Measurements from ENCODE around the gene CSNK2A3. TPM values are rescaled to one million over a fixed set of nuclear protein-coding genes. Genes with fewer than 3 reads are reported as not detected.

The CSNK2A3 gene
- total RNA-seq, 1 donor from 2014 or later = 17.4 TPM

GRCh38 chr11:11349106-11349825 lies 3.8 kb downstream of the CSNK2A3 start:
- H3K9me3 Mint-ChIP-seq (ENCODE audit: unreplicated experiment) = peaks cover 9% of the 10 kb centered on the region
- TF ChIP-seq CTCF (IDR thresholded peaks at IDR 0.05; ENCODE audit: partially characterized antibody, unreplicated experiment) = no peak
- no peaks in the 10 kb centered on the region for H3K4me1 Mint-ChIP-seq (ENCODE audit: low read depth, unreplicated experiment)
- no peak overlapping the region for H3K27ac Mint-ChIP-seq (ENCODE audit: unreplicated experiment)
- no peak for DNase-seq
- H3K27me3 Mint-ChIP-seq (ENCODE audit: unreplicated experiment) = no peaks in the 10 kb centered on the region
- H3K4me3 Mint-ChIP-seq (ENCODE audit: unreplicated experiment) = no peak overlapping the region
- no peaks in the 10 kb centered on the region for H3K36me3 Mint-ChIP-seq (ENCODE audit: unreplicated experiment)

GRCh38 chr11:11348303-11348702 lies 4.7 kb downstream of the CSNK2A3 start:
- peaks cover 11% of the 10 kb centered on the region for H3K9me3 Mint-ChIP-seq (ENCODE audit: unreplicated experiment)
- no peaks in the 10 kb centered on the region for H3K4me1 Mint-ChIP-seq (ENCODE audit: low read depth, unreplicated experiment)
- H3K4me3 Mint-ChIP-seq (ENCODE audit: unreplicated experiment) = no peak overlapping the region
- H3K36me3 Mint-ChIP-seq (ENCODE audit: unreplicated experiment) = no peaks in the 10 kb centered on the region
- DNase-seq = no peak
- TF ChIP-seq CTCF (IDR thresholded peaks at IDR 0.05; ENCODE audit: partially characterized antibody, unreplicated experiment) = no peak
- H3K27ac Mint-ChIP-seq (ENCODE audit: unreplicated experiment) = no peak overlapping the region
- peaks cover 3% of the 10 kb centered on the region for H3K27me3 Mint-ChIP-seq (ENCODE audit: unreplicated experiment)

- Mint-ChIP-seq H3K27me3 (ENCODE audit: unreplicated experiment) (peaks cover 3% of the 10 kb centered on the region), H3K9me3 (ENCODE audit: unreplicated experiment) (peaks cover 11% of the 10 kb centered on the region), H3K36me3 (ENCODE audit: unreplicated experiment) (no peaks in the 10 kb centered on the region), H3K4me1 (ENCODE audit: low read depth, unreplicated experiment) (no peaks in the 10 kb centered on the region), H3K4me3 (ENCODE audit: unreplicated experiment) (no peak overlapping the region), H3K27ac (ENCODE audit: unreplicated experiment) (no peak overlapping the region)
- no peak for TF ChIP-seq CTCF (IDR thresholded peaks at IDR 0.05; ENCODE audit: partially characterized antibody, unreplicated experiment)
- no peak for DNase-seq
Observed at GRCh38 chr11:11347592-11347991, 5.5 kb downstream of the CSNK2A3 start.

- Mint-ChIP-seq H3K36me3 (ENCODE audit: unreplicated experiment) (no peaks in the 10 kb centered on the region), H3K9me3 (ENCODE audit: unreplicated experiment) (peaks cover 10% of the 10 kb centered on the region), H3K4me3 (ENCODE audit: unreplicated experiment) (no peak overlapping the region), H3K27me3 (ENCODE audit: unreplicated experiment) (peaks cover 3% of the 10 kb centered on the region), H3K27ac (ENCODE audit: unreplicated experiment) (no peak overlapping the region), H3K4me1 (ENCODE audit: low read depth, unreplicated experiment) (no peaks in the 10 kb centered on the region)
- no peak for TF ChIP-seq CTCF (IDR thresholded peaks at IDR 0.05; ENCODE audit: partially characterized antibody, unreplicated experiment)
- no peak for DNase-seq
Observed at GRCh38 chr11:11346303-11346702, 6.7 kb downstream of the CSNK2A3 start.

- Mint-ChIP-seq H3K36me3 (ENCODE audit: unreplicated experiment) (peaks cover 5% of the 10 kb centered on the region), H3K9me3 (ENCODE audit: unreplicated experiment) (peaks cover 10% of the 10 kb centered on the region), H3K4me1 (ENCODE audit: low read depth, unreplicated experiment) (no peaks in the 10 kb centered on the region), H3K27ac (ENCODE audit: unreplicated experiment) (no peak overlapping the region), H3K4me3 (ENCODE audit: unreplicated experiment) (no peak overlapping the region), H3K27me3 (ENCODE audit: unreplicated experiment) (peaks cover 3% of the 10 kb centered on the region)
- TF ChIP-seq CTCF (IDR thresholded peaks at IDR 0.05; ENCODE audit: partially characterized antibody, unreplicated experiment) = no peak
- no peak for DNase-seq
Observed at GRCh38 chr11:11345099-11345498, 8.0 kb downstream of the CSNK2A3 start.

Data from glutamatergic neuron (in vitro differentiated cells).